ENCODE results near the gene PDZD4. TPM values are rescaled to one million over a fixed set of nuclear protein-coding genes. Genes with fewer than 3 reads are reported as not detected.
A peak's percentile ranks its signal among the peaks of the same experiment; 100 is the strongest.

PDZD4 gene
- total and polyA plus RNA-seq, 12 donors: 0.69 to 39.2 (median 3.7) TPM

- H3K4me3 ChIP-seq: no peak overlapping the region
- no peaks in the 10 kb centered on the region for H3K9me3 ChIP-seq (replicated peaks in 1 of 3)
- TF ChIP-seq CTCF (IDR thresholded peaks at IDR 0.05): no peak
- no peak for TF ChIP-seq POLR2A (IDR thresholded peaks at IDR 0.05)
- H3K27me3 ChIP-seq: peaks cover 53% of the 10 kb centered on the region
- 21 to 47% (median 36%) methylated on average over 3 to 5 of the region's 5 CpGs for WGBS, 4 donors
- H3K36me3 ChIP-seq (replicated peaks in 1 of 2): no peaks in the 10 kb centered on the region
- H3K27ac ChIP-seq: no peak overlapping the region
- intact Hi-C loops (cut with DNase I): no loop called here
- no peak for DNase-seq
- no peaks in the 10 kb centered on the region for H3K4me1 ChIP-seq (replicated peaks in 1 of 2)
Observed at GRCh38 chrX:153878345-153878744, 48.0 kb upstream of the PDZD4 start.

GRCh38 chrX:153877571-153878261 lies 47.4 kb upstream of the PDZD4 start:
- no peak overlapping the region for H3K4me3 ChIP-seq
- TF ChIP-seq CTCF (IDR thresholded peaks at IDR 0.05) (no peak), POLR2A (IDR thresholded peaks at IDR 0.05) (no peak)
- peaks cover 47% of the 10 kb centered on the region for H3K27me3 ChIP-seq
- 75 to 88% (median 84%) methylated on average over 7 to 8 of the region's 8 CpGs for WGBS, 4 donors
- no peaks in the 10 kb centered on the region for H3K4me1 ChIP-seq (replicated peaks in 1 of 2)
- no peaks in the 10 kb centered on the region for H3K9me3 ChIP-seq (replicated peaks in 1 of 3)
- no peak for DNase-seq
- H3K27ac ChIP-seq: no peak overlapping the region
- no peaks in the 10 kb centered on the region for H3K36me3 ChIP-seq (replicated peaks in 1 of 2)
- intact Hi-C loops (cut with DNase I): no loop called here

GRCh38 chrX:153876112-153876491 lies 45.8 kb upstream of the PDZD4 start:
- intact Hi-C loops (cut with DNase I): no loop called here
- no peak overlapping the region for H3K27ac ChIP-seq
- no peaks in the 10 kb centered on the region for H3K4me1 ChIP-seq (replicated peaks in 1 of 2)
- 22 to 71% (median 46%) methylated on average over 2 to 3 of the region's 3 CpGs for WGBS, 4 donors
- no peaks in the 10 kb centered on the region for H3K36me3 ChIP-seq (replicated peaks in 1 of 2)
- TF ChIP-seq POLR2A (IDR thresholded peaks at IDR 0.05) (no peak), CTCF (IDR thresholded peaks at IDR 0.05) (no peak)
- peaks cover 32% of the 10 kb centered on the region for H3K27me3 ChIP-seq
- H3K4me3 ChIP-seq: no peak overlapping the region
- DNase-seq: no peak
- no peaks in the 10 kb centered on the region for H3K9me3 ChIP-seq (replicated peaks in 1 of 3)

- intact Hi-C loops (cut with DNase I): no loop called here
- H3K36me3 ChIP-seq (replicated peaks in 1 of 2): no peaks in the 10 kb centered on the region
- H3K4me1 ChIP-seq (replicated peaks in 1 of 2): no peaks in the 10 kb centered on the region
- H3K9me3 ChIP-seq (replicated peaks in 1 of 3): no peaks in the 10 kb centered on the region
- peak overlapping the region in 1 of 5 donors; percentile 21 for H3K27ac ChIP-seq
- WGBS, 4 donors: 1 to 13% (median 9%) methylated on average over 26 to 39 of the region's 42 CpGs; no CpG with 5 or more reads in 1 of the 4 donors
- DNase-seq: peak; percentile 42 to 69 (median 60)
- TF ChIP-seq CTCF (IDR thresholded peaks at IDR 0.05) (no peak), POLR2A (IDR thresholded peaks at IDR 0.05) (no peak)
- no peak overlapping the region for H3K4me3 ChIP-seq
- H3K27me3 ChIP-seq: peaks cover 27% of the 10 kb centered on the region
Observed at GRCh38 chrX:153875391-153876111, 45.2 kb upstream of the PDZD4 start.
